Endothelial cell of umbilical vein (primary cell): ENCODE results near the gene TMEFF1. TPM values are rescaled to one million over a fixed set of nuclear protein-coding genes. Genes with fewer than 3 reads are reported as not detected.
"Not testable (repeated sequence)": the region's sequence is repeated elsewhere in the genome, so short reads cannot be mapped to it uniquely, and the experiment has no call there.

Experiments
- BruUV-seq: library from RNA; stranded (reverse); fragments of 400-500 nt; replicated peaks from 2 replicates; lab custom pipeline; 2021; lab: Mats Ljungman, UMichigan
- CTCF ChIA-PET: fragments of 300-600, 350-600 bp; sonication (Branson Sonifier 250); formaldehyde crosslinking; loops from one replicate; lab custom pipeline; 2021; ENCODE audit warnings: antibody characterized with exemption, inconsistent platforms; lab: Charles Lee
- POLR2A ChIA-PET: fragments of 300-600, 350-600 bp; sonication (Branson Sonifier 250); formaldehyde crosslinking; loops from one replicate; lab custom pipeline; 2021; ENCODE audit warnings: antibody characterized with exemption, inconsistent platforms; lab: Charles Lee
- DNase-seq: peaks from one replicate; pipeline ENCODE4 v3.0.0-alpha.2; 2011; ENCODE audit warnings: low read depth, low spot score
- FAIRE-seq: peaks from 2 replicates; lab custom pipeline; 2011; peaks lifted over from hg19 to GRCh38; lab: Jason Lieb, UNC
- H2AFZ ChIP-seq: 2 replicates; pipeline ENCODE4 v1.6.0; 2012; ENCODE audit warnings: low read depth, low read length, control low read depth, inconsistent platforms
- H3K27ac ChIP-seq: 2 replicates; pipeline ENCODE4 v1.5.1; 2011; ENCODE audit warnings: low read depth, mild to moderate bottlenecking, control low read depth, low read length, moderate library complexity; ENCODE audit not compliant: insufficient read depth
- H3K27me3 ChIP-seq, 2 experiments: 2 replicates each; pipeline versions ENCODE4 v1.6.0 to v1.6.1; 2011; ENCODE audit warnings: low read length in 2 of 2, mixed read lengths in 1 of 2; ENCODE audit not compliant: control insufficient read depth in 2 of 2, insufficient read depth in 2 of 2
- H3K36me3 ChIP-seq, 2 experiments: 2 replicates in 1 of 2; 3 replicates in 1 of 2; pipeline ENCODE4 v1.5.1; 2011; ENCODE audit warnings: low read length in 2 of 2, mild to moderate bottlenecking in 1 of 2, moderate library complexity in 1 of 2; ENCODE audit not compliant: control insufficient read depth in 2 of 2, insufficient read depth in 2 of 2; ENCODE audit errors: extremely low read depth in 1 of 2
- H3K4me1 ChIP-seq: 3 replicates; pipeline ENCODE4 v1.5.1; 2011; ENCODE audit warnings: mild to moderate bottlenecking, low read length; ENCODE audit not compliant: control insufficient read depth, insufficient read depth; ENCODE audit errors: extremely low read depth
- H3K4me2 ChIP-seq: 2 replicates; pipeline ENCODE4 v1.6.1; 2011; ENCODE audit warnings: low read length, control low read depth, mixed read lengths; ENCODE audit not compliant: insufficient read depth
- H3K4me3 ChIP-seq, 3 experiments: fragments of 200-600 bp in 1 of 3; sonication (generic), shearing (Covaris generic) in 1 of 3; replicated peaks in 1 of 3; 2 replicates each; pipeline ENCODE4 v1.5.1; 2011 to 2016; ENCODE audit warnings: control low read depth in 3 of 3, low read length in 3 of 3, mild to moderate bottlenecking in 2 of 3, inconsistent platforms in 1 of 3, low read depth in 1 of 3, moderate library complexity in 1 of 3; ENCODE audit not compliant: insufficient read depth in 1 of 3
- H3K79me2 ChIP-seq: 2 replicates; pipeline ENCODE4 v1.6.0; 2012; ENCODE audit warnings: low read length, inconsistent platforms; ENCODE audit not compliant: control insufficient read depth, insufficient read depth
- H3K9ac ChIP-seq: replicated peaks from 2 replicates; pipeline ENCODE3; 2011; ENCODE audit warnings: low read length, control low read depth; ENCODE audit not compliant: insufficient read depth; ENCODE audit errors: extremely low read depth
- H3K9me1 ChIP-seq: replicated peaks from 3 replicates; pipeline ENCODE4 v1.6.0; 2011; ENCODE audit warnings: mild to moderate bottlenecking, low read length; ENCODE audit not compliant: control insufficient read depth, insufficient read depth; ENCODE audit errors: extremely low read depth
- H3K9me3 ChIP-seq: replicated peaks from 2 replicates; pipeline ENCODE4 v1.5.1; 2012; ENCODE audit warnings: low read length, inconsistent platforms; ENCODE audit not compliant: control insufficient read depth, insufficient read depth
- H4K20me1 ChIP-seq: replicated peaks from 2 replicates; pipeline ENCODE3; 2011; ENCODE audit warnings: mild to moderate bottlenecking, low read length; ENCODE audit not compliant: control insufficient read depth, insufficient read depth; ENCODE audit errors: extremely low read depth
- CTCF ChIP-seq, 2 donors: IDR thresholded peaks; 1 replicate in 1 of 2; 2 replicates in 1 of 2; pipeline ENCODE4 v1.5.1; 2011; ENCODE audit warnings: low read length in 2 of 2, mild to moderate bottlenecking in 2 of 2, moderate library complexity in 2 of 2, control low read depth in 1 of 2, inconsistent platforms in 1 of 2, low read depth in 1 of 2; ENCODE audit not compliant: insufficient read depth in 1 of 2; ENCODE audit errors: extremely low read depth in 1 of 2
- EZH2 ChIP-seq: IDR thresholded peaks from 2 replicates; pipeline ENCODE4 v1.6.1; 2012; ENCODE audit warnings: borderline replicate concordance, low read depth, mild to moderate bottlenecking, moderate library complexity, low read length, inconsistent platforms; ENCODE audit not compliant: severe bottlenecking
- FOS ChIP-seq: IDR thresholded peaks from 2 replicates; pipeline ENCODE4 v1.6.1; 2011; ENCODE audit warnings: mild to moderate bottlenecking, low read length, moderate library complexity, borderline replicate concordance; ENCODE audit not compliant: insufficient read depth
- GATA2 ChIP-seq: IDR thresholded peaks from 2 replicates; pipeline ENCODE4 v1.7.0; 2011; ENCODE audit warnings: low read depth, mild to moderate bottlenecking, moderate library complexity, mixed read lengths, low read length; ENCODE audit not compliant: insufficient read length, insufficient read depth
- JUN ChIP-seq: IDR thresholded peaks from 2 replicates; pipeline ENCODE4 v1.6.1; 2011; ENCODE audit warnings: borderline replicate concordance, low read depth; ENCODE audit not compliant: insufficient read length, insufficient read depth
- MAX ChIP-seq: IDR thresholded peaks from 2 replicates; pipeline ENCODE4 v1.6.1; 2011; ENCODE audit not compliant: insufficient read depth, insufficient read length
- MYC ChIP-seq: IDR thresholded peaks from one replicate; pipeline ENCODE4 v1.6.1; 2011; ENCODE audit warnings: mild to moderate bottlenecking, low read depth, low read length
- POLR2A ChIP-seq: IDR thresholded peaks from 2 replicates; pipeline ENCODE4 v1.6.1; 2012; ENCODE audit warnings: low read depth, mild to moderate bottlenecking, control low read depth, low read length
- dilution Hi-C: fragments of 300-500 bp; cut with MboI; formaldehyde crosslinking; loops from one replicate; pipeline ENCODE4 v1.15.0; 2019; ENCODE audit warnings: low sequenced_read_pairs; ENCODE audit not compliant: extremely low pct_ligation_motif_present
- intact Hi-C: fragments of 100-400 bp; cut with micrococcal nuclease; formaldehyde crosslinking; loops from one replicate; pipeline ENCODE4 v1.10.0; 2022
- polyA plus RNA-seq, 4 experiments: library from polyadenylated mRNA; depleted of rRNA in 3 of 4; stranded (reverse) in 3 of 4; unstranded in 1 of 4; fragments of >200 nt; gene quantifications; 2 replicates each; pipeline versions ENCODE4 v1.2.1 to v1.2.3, GENCODE V29; 2011 to 2012; ENCODE audit warnings: missing spikeins in 1 of 4
- total RNA-seq: library from RNA; stranded (reverse); gene quantifications from 2 replicates; pipeline ENCODE4 v1.2.3, GENCODE V29; 2021

TMEFF1 gene
- total and polyA plus RNA-seq, 2 donors (not counting 3 experiments of a cell fraction or from before 2014, with no cell fraction given) = 3.0 to 14.6 TPM

- Histone ChIP-seq H3K4me3 (no peak overlapping the region), H3K4me1 (no peaks in the 10 kb centered on the region), H3K4me2 (no peak overlapping the region), H3K36me3 (no peaks in the 10 kb centered on the region), H4K20me1 (no peaks in the 10 kb centered on the region), H3K9ac (no peak overlapping the region), H3K9me3 (no peaks in the 10 kb centered on the region), H3K27me3 (no peaks in the 10 kb centered on the region), H3K79me2 (no peaks in the 10 kb centered on the region), H3K27ac (no peak overlapping the region), H2AFZ (no peak overlapping the region), H3K9me1 (no peaks in the 10 kb centered on the region)
- FAIRE-seq (no peak), DNase-seq (no peak)
- BruUV-seq = no TSS peak
- dilution Hi-C loops = no loop called here
- ChIA-PET CTCF (interaction anchor here (1.2 kb wide), 1 partner anchor 9 kb away, joined by 4 read pairs; no protein-coding TSS in a partner anchor), POLR2A (no interaction called here)
- TF ChIP-seq GATA2 = no peak
- no peak for TF ChIP-seq MAX
- no peak for TF ChIP-seq EZH2
- TF ChIP-seq FOS = peak; percentile 65
- no peak for TF ChIP-seq POLR2A
- no peak for TF ChIP-seq MYC
- no peak for TF ChIP-seq JUN
- TF ChIP-seq CTCF (IDR thresholded peaks at IDR 0.05; ENCODE audit: extremely low read depth in 1 of 2, insufficient read depth in 1 of 2, low read depth in 1 of 2, low read length in 2 of 2) = no peak
- intact Hi-C loops = no loop called here
Observed at GRCh38 chr9:100525563-100525962, 52.6 kb downstream of the TMEFF1 start.

GRCh38 chr9:100527180-100527794 is 54.3 kb downstream of the TMEFF1 start:
- FAIRE-seq, POLR2A ChIA-PET, BruUV-seq: not testable (repeated sequence)

More at GRCh38 chr9:100527180-100527794, 54.3 kb downstream of the TMEFF1 start:
- H3K27me3 ChIP-seq, H4K20me1 ChIP-seq, H3K79me2 ChIP-seq, H3K9ac ChIP-seq, H3K4me1 ChIP-seq, H3K9me3 ChIP-seq, dilution Hi-C loops, DNase-seq, H2AFZ ChIP-seq, H3K4me3 ChIP-seq, intact Hi-C loops, H3K4me2 ChIP-seq, H3K9me1 ChIP-seq, H3K27ac ChIP-seq, H3K36me3 ChIP-seq: not testable (repeated sequence)
- CTCF ChIA-PET = interaction anchor here (0.7 kb wide), 1 partner anchor 693 kb away, joined by 3 read pairs; no protein-coding TSS in a partner anchor
